NB4 (cell line): ENCODE results near the gene B4GALT1.

Experiments
- CTCF ChIP-seq: IDR thresholded peaks from one replicate; pipeline ENCODE4 v1.5.1; 2012; ENCODE audit warnings: low read depth, low read length
- MAX ChIP-seq: IDR thresholded peaks from 2 replicates; pipeline ENCODE4 v1.6.1; 2011; ENCODE audit warnings: low read depth, low read length
- MYC ChIP-seq: IDR thresholded peaks from 2 replicates; pipeline ENCODE4 v1.6.1; 2011; ENCODE audit warnings: low read depth, low read length
- POLR2A ChIP-seq: IDR thresholded peaks from 2 replicates; pipeline ENCODE4 v1.6.1; 2011; ENCODE audit warnings: mild to moderate bottlenecking; ENCODE audit not compliant: insufficient read length; ENCODE audit errors: extremely low read depth

DNA sequence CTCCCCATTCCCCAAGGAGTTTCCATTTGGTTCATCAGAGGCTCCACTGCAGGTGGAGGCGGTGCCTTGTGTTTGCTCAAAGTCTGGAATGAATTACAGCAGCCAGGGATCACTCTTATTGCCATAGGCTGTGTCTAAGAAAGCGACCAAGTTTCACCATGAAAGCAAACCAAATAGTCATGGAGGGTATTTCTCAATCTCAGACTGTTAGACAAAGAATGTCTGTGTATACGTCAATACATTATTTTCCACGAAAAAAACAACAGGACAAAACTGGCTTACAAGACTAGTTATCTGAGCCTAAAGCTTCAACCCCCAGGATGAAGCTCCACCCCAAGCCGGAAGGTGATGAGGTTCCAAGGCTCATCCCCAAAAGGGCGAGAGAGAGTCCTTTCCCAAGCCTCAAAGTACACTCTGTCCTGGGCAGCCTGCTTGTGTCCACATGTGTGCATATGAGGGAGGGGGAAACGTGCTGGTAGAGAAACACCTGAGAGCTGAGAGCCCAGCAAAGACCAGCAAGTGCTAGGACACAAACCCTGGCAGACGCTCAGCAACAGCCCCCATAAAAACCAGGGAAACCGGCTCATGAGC, 4.3 kb downstream of the B4GALT1 start:
- TF ChIP-seq CTCF (no peak), POLR2A (no peak), MYC (no peak), MAX (no peak)
